Body of pancreas (tissue), 4 donors: Measurements from ENCODE around the gene UBXN4. TPM values are rescaled to one million over a fixed set of nuclear protein-coding genes. Genes with fewer than 3 reads are reported as not detected.

Experiments
- ATAC-seq: fragments of 150-250 bp; one replicate; pipeline ENCODE4 v1.9.1; 2016
- DNase-seq, 4 donors: peaks; one replicate each; pipeline ENCODE4 v3.0.0-alpha.2; 2019
- H3K27ac ChIP-seq, 4 donors: fragments of 200-600 bp; sonication (generic); 1 replicate in 3 of 4; 2 replicates in 1 of 4; pipeline versions ENCODE4 v1.5.1 to v1.6.1; 2016 to 2019; ENCODE audit warnings: mild to moderate bottlenecking in 1 of 4, mixed read lengths in 1 of 4, moderate library complexity in 1 of 4
- H3K27me3 ChIP-seq, 2 donors: fragments of 200-600 bp; sonication (generic); one replicate each; pipeline ENCODE4 v1.6.0; 2016; ENCODE audit warnings: mild to moderate bottlenecking in 1 of 2
- H3K36me3 ChIP-seq, 2 donors: fragments of 200-600 bp; sonication (generic); replicated peaks in 1 of 2; 2 replicates each; pipeline ENCODE4 v1.5.1; 2016; ENCODE audit warnings: low read depth in 2 of 2; ENCODE audit not compliant: insufficient read depth in 1 of 2
- H3K4me1 ChIP-seq: fragments of 200-600 bp; sonication (generic); one replicate; pipeline ENCODE4 v1.6.0; 2016
- H3K4me3 ChIP-seq, 2 donors: fragments of 200-600 bp; sonication (generic); 1 replicate in 1 of 2; 2 replicates in 1 of 2; pipeline ENCODE4 v1.5.1; 2016 to 2019
- H3K9me3 ChIP-seq, 3 donors: fragments of 200-600 bp; sonication (generic); 1 replicate in 2 of 3; 2 replicates in 1 of 3; pipeline ENCODE4 v1.5.1; 2016
- CTCF ChIP-seq, 7 experiments: fragments of 450-650 bp in 4 of 7; fragments of 200-600 bp in 3 of 7; sonication (generic) in 3 of 7; IDR thresholded peaks; one replicate each; pipeline ENCODE4 v1.5.1; 2016 to 2019; ENCODE audit warnings: antibody characterized with exemption in 7 of 7
- POLR2A ChIP-seq, 3 donors: fragments of 450-650 bp; IDR thresholded peaks; one replicate each; pipeline ENCODE4 v1.6.1; 2016; ENCODE audit warnings: antibody characterized with exemption in 3 of 3, mild to moderate bottlenecking in 2 of 3
- WGBS, 2 donors: methylation state at CpG; one replicate each; pipeline ENCODE4 v1.1.5; 2017; 5-methylcytosine and 5-hydroxymethylcytosine counted together
- intact Hi-C: fragments of 100-400 bp; cut with DNase I; formaldehyde crosslinking; loops from one replicate; pipeline ENCODE4 v1.15.1; 2023
- total RNA-seq, 2 donors: library from RNA; depleted of rRNA; stranded (reverse); fragments of >200 nt; gene quantifications; one replicate each; pipeline ENCODE4 v1.1.0, GENCODE V29; 2016

Gene UBXN4
- total RNA-seq, 2 donors from 2014 or later = 55.7 to 70.3 TPM

GRCh38 chr2:135825131-135825530 lies 83.5 kb downstream of the UBXN4 start:
- ATAC-seq = no peak

GRCh38 chr2:135825550-135826176 lies 84.0 kb downstream of the UBXN4 start:
- TF ChIP-seq CTCF (IDR thresholded peaks at IDR 0.05) = no peak
- no peak for TF ChIP-seq POLR2A (IDR thresholded peaks at IDR 0.05)
- no peaks in the 10 kb centered on the region for H3K36me3 ChIP-seq
- H3K9me3 ChIP-seq = no peaks in the 10 kb centered on the region
- no peak for ATAC-seq
- DNase-seq = no peak
- H3K4me1 ChIP-seq = no peaks in the 10 kb centered on the region
- no peak overlapping the region for H3K27ac ChIP-seq
- no peak overlapping the region for H3K4me3 ChIP-seq
- no peaks in the 10 kb centered on the region for H3K27me3 ChIP-seq
- intact Hi-C loops = no loop called here
- WGBS, 2 donors = 22 to 41% methylated on average over 8 to 11 of the region's 11 CpGs

More at GRCh38 chr2:135825131-135825530, 83.5 kb downstream of the UBXN4 start:
- no peaks in the 10 kb centered on the region for H3K36me3 ChIP-seq
- intact Hi-C loops = no loop called here
- no peak for DNase-seq
- no peak overlapping the region for H3K27ac ChIP-seq
- TF ChIP-seq POLR2A (IDR thresholded peaks at IDR 0.05) (no peak), CTCF (IDR thresholded peaks at IDR 0.05) (no peak)
- H3K9me3 ChIP-seq = no peaks in the 10 kb centered on the region
- no peak overlapping the region for H3K4me3 ChIP-seq
- H3K27me3 ChIP-seq = no peaks in the 10 kb centered on the region
- no peaks in the 10 kb centered on the region for H3K4me1 ChIP-seq
- 81 to 89% methylated on average over 4 to 9 of the region's 9 CpGs for WGBS, 2 donors

- Histone ChIP-seq H3K36me3 (no peaks in the 10 kb centered on the region), H3K4me1 (no peaks in the 10 kb centered on the region), H3K4me3 (no peak overlapping the region), H3K9me3 (no peaks in the 10 kb centered on the region), H3K27me3 (no peaks in the 10 kb centered on the region), H3K27ac (no peak overlapping the region)
- TF ChIP-seq POLR2A (IDR thresholded peaks at IDR 0.05) (no peak), CTCF (IDR thresholded peaks at IDR 0.05) (no peak)
- no peak for DNase-seq
- intact Hi-C loops = no loop called here
- WGBS, 2 donors = 90 to 95% methylated on average over 6 of the region's 6 CpGs
- no peak for ATAC-seq
Measured at GRCh38 chr2:135826544-135826943, 84.9 kb downstream of the UBXN4 start.

GRCh38 chr2:135829378-135830135 lies 87.9 kb downstream of the UBXN4 start:
- Histone ChIP-seq H3K4me1 (no peaks in the 10 kb centered on the region), H3K27me3 (no peaks in the 10 kb centered on the region), H3K9me3 (no peaks in the 10 kb centered on the region), H3K36me3 (no peaks in the 10 kb centered on the region), H3K4me3 (no peak overlapping the region), H3K27ac (no peak overlapping the region)
- no peak for DNase-seq
- intact Hi-C loops = no loop called here
- WGBS, 2 donors = 74 to 76% methylated on average over 13 of the region's 13 CpGs
- no peak for ATAC-seq
- TF ChIP-seq CTCF (IDR thresholded peaks at IDR 0.05) (no peak), POLR2A (IDR thresholded peaks at IDR 0.05) (no peak)
